Activated T-cell treated with anti-CD3 and anti-CD28 coated beads for 1 hour (primary cell): ENCODE results near the gene RHOH.
A peak's percentile ranks its signal among the peaks of the same experiment; 100 is the strongest.

ENCODE experiments used
- DNase-seq: peaks from one replicate; pipeline ENCODE4 v3.0.0-alpha.2; 2020; ENCODE audit warnings: low read depth

Gene RHOH

DNA sequence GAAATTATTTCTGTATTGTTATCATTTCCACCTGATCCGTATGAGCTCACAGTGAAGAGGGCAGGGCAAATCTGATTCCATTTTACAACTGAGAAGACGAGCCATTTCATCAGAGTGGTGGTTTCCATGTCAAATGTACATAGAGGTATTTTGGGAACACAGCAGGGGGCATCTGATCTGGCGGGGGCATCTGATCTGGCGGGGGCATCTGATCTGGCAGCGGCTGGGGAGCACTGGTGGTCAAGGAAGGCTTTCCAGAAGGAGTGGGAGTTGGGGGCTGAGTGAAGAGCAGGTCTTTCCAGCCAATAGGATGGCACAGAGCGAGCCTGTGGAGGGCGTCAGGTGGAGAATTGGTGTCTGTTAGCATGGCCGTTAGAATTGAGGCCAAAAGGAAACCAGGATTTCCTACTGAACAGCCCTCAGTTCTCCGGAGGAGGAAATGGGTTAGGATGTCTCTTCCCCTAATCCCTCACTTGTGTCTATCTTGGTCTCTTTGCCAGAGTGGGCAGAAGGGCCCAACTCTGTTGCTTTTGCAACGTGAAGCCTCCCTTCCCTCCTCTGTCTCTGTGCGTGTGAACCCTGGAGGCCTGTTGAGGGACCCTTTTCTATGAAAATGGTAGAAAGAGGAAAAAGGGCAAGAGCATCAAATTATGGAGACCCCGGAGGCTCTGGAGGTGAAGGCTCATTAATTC lies 41.3 kb downstream of the RHOH start:
- no peak for DNase-seq

DNA sequence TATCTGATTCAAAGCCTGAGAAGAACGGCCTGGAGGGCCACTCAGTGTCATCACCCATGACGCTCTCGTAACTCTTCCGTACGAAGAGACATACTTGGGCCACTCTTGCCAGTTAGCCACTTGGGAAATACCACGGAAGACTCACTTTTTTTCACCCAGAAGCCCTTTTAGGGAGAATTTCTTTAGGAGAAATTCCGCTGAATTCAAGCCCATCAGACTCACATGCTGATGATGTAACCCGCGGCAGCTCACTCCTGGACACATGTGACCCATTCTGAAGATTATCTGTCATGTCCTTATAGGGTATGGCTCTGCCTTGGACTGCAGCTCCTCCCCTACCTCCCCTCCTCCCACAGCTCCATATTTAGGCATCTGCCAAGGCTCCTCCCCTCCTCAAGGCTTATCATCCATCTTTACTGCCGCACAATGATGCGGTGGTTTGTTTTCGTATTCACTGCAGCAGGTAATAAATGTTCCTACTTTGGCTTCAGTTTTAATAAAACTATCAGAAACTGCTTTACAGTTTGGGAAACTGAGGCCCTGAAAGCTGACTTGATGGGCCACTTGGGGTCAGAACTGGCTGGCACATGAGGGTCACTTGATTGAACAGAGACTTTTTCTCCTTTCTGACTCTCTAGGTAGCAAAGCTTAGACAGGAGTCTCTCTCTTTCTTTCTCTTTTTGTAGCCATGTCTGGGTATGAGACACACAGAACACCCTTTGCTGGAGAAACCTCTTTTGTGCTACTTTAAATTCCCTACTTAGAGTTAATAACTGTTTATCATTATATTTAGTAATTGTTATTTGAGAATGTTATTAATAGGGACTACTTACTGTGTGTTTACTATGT lies 42.1 kb downstream of the RHOH start:
- peak; percentile 57 for DNase-seq

DNA sequence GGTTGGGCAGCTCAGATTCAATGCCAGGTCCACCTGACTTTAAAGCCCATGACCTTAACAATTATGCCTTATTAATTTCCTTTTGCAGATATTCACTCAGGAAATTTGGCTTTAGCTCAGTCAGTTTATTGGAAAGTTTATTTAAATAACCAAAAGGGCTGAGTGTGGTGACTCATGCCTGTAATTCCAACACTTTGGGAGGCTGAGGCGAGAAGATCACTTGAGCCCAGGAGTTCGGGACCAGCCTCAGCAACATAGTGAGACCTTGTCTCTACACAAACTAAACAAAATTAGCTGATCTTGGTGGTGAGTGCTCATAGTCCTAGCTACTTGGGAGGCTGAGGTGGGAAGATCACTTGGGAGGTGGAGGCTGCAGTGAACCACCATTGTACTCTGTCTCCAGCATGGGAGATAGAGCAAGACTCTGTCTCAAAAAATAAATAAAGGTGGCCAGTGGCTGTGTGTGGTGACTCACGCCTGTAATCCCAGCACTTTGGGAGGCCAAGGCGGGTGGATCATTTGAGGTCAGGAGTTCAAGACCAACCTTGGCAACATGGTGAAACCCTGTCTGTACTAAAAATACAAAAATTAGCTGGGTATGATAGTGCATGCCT lies 43.3 kb downstream of the RHOH start:
- no peak for DNase-seq

GRCh38 chr4:40241026-40241425 lies 44.2 kb downstream of the RHOH start:
- DNase-seq, result no peak

DNA sequence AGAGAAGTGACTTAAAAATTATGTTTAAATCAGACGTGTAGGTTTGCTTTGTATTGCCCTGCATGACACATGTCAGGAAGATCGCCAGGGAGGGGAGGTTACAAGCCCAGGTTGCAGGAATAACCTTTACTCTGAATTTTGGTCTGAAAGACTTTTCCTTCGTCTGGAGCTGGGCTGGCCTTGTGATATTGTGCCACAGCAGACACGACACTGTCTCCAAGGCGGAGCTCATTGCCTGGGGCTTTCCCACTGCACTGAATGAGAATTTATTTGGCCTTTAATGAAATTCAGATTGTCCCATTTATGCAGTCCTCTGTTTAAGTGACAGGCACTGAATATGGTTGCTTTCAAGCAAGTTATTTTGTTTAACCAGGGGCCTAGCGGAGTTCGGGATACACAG lies 45.1 kb downstream of the RHOH start:
- DNase-seq, result no peak

GRCh38 chr4:40243386-40243948 lies 46.6 kb downstream of the RHOH start:
- DNase-seq, result no peak

DNA sequence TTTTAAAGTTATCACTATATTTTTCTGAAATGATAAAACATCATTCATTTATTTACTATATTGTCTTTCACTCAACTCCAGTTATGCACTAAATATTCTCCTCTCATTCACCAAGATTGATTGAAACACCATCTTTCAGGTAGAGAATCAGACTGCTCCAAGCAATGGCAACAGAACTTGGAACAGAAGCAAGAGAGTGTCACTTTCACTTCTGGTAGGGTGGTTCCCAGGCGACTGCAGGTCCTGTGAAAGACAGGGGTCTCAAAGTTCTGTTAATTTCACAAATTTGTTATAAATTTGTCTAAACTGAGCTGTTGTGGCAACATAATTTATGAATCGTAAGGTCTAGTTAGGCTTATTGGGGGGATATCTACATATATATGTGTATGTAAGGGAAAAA lies 47.8 kb downstream of the RHOH start:
- no peak for DNase-seq

GRCh38 chr4:40245550-40245949 lies 48.7 kb downstream of the RHOH start:
- DNase-seq, result no peak

DNA sequence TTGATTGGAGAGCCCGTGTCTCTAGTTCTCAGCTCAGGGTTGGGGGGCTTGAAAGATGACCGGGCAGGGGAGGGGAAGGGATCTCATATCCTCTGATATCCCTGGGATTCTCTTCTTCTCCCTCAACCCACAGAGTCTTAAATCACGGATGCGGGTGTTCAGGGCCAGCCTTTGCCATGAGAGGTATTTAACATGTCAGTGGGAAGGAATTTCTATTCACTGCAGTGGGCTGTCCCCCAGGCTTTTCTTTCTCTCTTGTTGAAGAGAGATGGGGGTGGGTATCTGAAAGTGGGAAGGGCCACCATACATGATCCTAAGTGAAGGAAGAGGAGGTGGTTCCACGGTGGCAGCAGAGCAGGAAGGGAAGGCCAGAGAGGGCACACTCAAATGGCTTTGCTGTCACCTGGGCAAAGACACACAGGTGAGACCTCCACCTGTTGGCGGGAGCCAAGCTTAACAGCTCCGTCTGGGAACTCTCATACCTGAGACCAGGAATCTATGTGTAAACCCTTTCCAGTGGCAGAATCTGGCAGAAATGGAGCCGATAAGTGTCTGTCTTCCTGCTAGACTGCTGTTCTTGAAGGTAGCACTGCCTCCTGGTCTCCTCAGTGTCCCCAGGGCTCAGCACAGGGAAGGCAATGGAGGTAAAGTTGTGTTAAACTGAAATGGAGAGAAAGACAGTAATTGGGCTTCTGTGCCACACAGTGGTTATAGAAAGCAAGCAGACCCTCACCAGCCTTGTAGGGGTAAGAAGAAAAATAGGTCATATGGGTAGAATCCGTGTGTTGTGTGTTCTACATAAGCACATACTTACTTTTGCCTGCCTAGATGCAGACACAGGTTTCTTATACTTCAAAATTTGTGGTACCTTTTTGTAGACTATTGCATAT lies 49.4 kb downstream of the RHOH start:
- no peak for DNase-seq

DNA sequence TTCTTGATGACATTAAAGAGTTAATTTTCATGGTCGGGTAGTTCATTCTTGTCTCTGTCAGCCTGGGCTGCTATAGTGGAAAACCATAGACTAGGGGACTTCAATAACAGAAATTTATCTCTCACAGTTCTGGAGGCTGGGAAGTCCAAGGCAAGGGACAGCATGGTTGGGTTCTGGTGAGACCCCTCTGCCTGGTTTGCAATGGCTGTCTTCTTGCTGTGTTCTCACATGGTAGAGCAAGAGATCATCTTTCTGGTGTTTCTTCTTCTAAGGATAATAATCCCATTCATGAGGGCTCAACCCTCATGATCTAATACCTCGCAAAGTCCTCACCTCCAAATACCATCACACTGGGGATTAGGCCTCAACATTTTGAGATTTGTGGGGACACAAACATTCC lies 50.1 kb downstream of the RHOH start:
- no peak for DNase-seq

DNA sequence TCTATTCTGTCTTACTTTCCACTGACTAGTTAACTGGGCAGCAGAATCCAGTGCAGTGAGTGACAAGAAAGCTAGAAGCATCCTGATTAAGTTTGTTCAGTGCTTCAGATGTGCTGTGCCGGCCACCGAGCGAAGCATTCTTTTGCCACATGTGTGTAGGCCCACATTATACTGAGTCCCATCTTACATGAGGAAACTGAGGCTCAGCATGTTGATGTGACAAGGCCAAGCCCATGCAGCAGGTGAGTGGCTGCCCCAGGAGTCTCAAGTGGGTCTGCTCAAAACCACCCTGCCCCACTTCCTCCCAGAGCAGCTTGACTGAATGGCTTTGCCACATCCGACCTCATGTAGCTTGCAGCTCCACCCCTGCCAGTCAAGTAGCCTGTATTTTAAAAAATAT lies 50.5 kb downstream of the RHOH start:
- peak; percentile 49 for DNase-seq

DNA sequence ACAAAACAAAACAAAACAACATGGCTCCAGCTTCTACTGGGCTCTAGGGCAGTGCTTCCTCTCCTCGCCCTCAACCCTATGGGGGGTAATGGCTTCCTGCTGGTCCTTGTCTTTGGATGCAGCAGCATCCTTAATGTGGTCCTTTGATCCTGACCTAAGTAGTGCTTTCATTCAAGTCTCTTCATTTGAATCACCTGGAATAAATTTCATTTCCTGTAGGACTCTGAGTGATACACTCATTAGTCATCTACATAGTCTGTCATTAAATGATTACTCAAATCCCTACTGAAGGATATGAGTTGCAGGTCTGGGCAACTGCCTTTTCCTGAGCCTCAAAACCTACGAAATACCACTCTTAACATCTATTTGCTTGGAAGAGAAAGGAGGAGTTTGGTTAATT lies 54.5 kb downstream of the RHOH start:
- no peak for DNase-seq

GRCh38 chr4:40253906-40254305 lies 57.1 kb downstream of the RHOH start:
- no peak for DNase-seq

GRCh38 chr4:40254608-40255392 lies 58.0 kb downstream of the RHOH start:
- no peak for DNase-seq

- no peak for DNase-seq
Observed at GRCh38 chr4:40255393-40256281, 58.8 kb downstream of the RHOH start.

DNA sequence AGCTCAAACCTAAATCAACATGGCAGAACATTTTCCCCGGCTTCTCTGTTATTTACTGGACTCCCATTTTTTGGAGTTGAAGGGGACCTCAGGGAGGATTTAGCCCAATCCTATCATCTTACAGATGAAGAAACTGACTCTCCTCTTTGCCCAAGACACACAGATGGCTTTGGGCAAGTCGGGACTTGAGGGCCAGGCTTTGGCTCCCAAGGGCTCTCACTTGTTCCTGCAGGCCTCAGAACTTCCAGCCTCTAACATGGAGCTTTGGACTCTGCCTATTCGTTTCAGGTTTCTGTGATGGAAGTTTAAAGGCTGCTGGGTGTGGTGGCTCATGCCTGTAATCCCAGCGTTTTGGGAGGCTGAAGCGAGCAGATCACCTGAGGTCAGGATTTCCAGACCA lies 59.5 kb downstream of the RHOH start:
- DNase-seq, result no peak

DNA sequence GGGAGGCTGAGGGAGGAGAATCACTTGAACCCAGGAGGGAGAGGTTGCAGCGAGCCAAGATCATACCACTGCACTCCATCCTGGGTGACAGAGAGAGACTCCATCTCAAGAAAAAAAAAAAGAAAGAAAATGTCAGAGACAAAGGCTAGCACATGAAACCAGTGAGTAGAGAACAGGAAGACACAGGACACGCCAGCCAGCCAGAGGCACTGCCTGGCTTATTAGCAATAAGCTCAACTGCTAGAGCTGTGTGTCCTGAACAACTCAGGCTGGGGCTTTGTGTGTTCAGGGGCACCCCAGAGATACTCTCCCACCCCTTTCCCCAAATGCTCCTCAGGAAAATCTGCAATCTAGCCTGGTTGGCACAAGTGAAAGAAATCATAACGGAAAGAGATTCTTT lies 60.0 kb downstream of the RHOH start:
- DNase-seq, result no peak

GRCh38 chr4:40258627-40259026 lies 61.8 kb downstream of the RHOH start:
- no peak for DNase-seq

DNA sequence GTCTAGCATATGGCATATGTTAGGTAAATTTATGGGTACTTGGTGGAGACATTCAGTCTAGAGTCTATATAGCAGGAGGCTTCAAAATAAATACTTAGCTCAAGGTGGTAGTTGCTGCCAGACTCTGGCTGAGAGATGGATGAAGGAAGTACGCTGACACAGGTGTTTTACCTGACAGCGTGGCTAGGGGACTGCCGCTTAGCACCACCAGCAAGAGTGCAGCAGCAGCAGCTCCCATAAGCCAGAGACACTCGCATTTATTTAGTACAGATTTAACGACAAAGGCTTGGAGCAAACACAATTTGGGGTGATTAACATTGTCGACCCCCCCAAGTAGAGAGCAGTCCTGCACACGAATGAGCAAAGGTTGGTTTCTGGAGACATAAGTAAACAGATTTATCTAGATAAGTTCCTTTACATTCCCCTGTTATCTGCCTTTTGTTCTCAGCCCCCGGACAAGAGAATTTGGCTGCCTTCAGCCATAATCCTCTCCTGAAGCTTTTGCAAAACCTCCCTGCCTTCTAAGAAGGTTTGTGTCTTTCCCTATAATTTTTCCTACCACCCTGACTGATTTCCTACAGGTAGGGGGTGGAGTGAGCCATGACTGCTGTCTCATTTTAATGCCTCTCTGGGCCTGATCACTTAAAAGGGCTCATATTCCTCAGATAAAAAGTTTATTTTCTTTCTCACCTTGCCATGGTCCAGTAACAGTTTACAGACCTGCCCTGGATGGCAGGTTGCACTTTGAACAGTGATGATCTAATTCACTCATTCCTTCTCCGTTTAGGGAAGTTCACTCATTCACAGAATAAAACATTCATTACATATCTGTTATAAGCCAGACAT lies 64.6 kb downstream of the RHOH start:
- DNase-seq, result no peak
